ENCODE results near the gene NDEL1.

GRCh38 chr17:8451933-8452614 is 16.4 kb downstream of the NDEL1 start:
- TF ChIP-seq CTCF (IDR thresholded peaks at IDR 0.05 in 4 of 5, conservative IDR thresholded peaks at IDR 0.05 in 1 of 5) (no peak), POLR2A (IDR thresholded peaks at IDR 0.05) (no peak)
